NCI-H226 (cell line): ENCODE measurements around the gene TLE1.
A peak's percentile ranks its signal among the peaks of the same experiment; 100 is the strongest.
"Not testable (repeated sequence)": the region's sequence is repeated elsewhere in the genome, so short reads cannot be mapped to it uniquely, and the experiment has no call there.

ENCODE experiments used
- DNase-seq: peaks from one replicate; pipeline ENCODE4 v3.0.0-alpha.2; 2015

The TLE1 gene

DNA sequence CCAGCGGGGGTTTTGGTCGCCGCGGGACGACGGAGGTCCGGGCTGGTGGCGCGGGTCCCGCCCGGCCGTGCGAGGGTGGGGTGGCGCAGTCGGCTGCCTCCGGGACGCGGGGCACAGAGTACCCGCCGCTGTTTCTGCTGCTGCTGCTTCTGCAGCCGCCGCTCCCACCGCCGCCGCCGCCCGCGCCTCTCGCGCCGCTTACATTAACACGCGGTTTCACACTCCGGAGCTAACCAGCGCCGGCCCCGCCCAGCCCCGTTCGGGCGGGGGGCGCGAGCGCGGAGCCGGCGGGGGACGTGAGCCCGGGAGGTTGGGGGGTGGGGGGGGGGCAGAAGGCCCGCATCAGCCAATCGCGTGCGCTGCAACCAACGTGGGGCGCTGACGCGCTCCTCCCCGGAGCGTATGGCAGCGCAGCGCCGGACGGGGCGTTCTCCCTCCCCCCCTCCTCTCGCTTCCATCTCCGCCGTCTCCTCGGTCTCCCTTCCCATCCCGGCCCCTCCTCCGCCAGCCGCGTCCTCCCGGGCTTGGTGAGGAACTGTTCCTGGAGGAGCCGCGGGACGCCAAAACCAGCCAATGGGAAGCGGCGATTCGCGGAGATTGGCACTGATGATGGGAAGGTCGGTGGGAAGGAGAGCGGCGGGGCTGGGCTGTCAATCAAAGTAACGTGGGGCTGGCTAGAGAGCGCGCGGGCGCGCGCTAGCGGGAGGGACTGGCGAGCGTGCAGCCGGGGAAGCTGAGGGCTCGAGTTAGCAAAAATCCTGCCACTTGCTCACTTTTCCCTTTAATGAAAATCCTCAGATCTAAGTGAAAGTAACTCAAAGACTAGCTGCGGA, at the start of gene TLE1:
Gene TLE1 (minus strand): TSS at position 205 of the 833 bp plus-strand sequence. CDS start 1,307 bp downstream, outside the sequence.
- DNase-seq = peak; percentile 100

DNA sequence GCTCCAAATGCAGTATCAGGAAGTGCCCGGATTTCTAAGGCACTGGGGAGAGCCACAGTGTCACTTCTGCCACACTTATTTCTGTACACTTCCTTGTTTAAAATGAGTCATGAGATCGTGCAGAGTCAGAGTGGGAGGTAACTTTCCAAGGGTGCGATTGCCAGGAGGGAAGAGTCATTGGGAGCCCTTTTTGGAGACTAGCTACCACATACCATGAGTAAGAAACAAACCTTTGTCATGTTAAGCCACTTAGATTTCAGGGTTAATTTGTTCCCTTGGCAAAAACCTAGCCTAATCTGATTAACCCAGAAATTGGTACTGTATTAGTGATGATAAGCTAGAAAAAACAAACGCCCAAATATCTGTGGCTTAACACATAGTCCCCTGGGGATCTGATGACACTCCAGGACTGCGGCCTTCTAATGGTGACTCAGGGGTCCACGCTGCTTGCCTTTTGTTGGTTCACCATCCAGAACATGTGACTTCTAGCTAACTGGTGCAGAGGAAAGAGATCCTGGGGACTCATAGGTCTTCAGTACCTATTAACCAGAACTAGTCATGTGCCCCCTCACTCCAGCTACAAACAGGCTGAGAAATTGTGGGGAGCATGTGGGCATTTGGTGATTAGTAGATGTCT, 48.6 kb upstream of the TLE1 start:
- peak; percentile 49 for DNase-seq

DNA sequence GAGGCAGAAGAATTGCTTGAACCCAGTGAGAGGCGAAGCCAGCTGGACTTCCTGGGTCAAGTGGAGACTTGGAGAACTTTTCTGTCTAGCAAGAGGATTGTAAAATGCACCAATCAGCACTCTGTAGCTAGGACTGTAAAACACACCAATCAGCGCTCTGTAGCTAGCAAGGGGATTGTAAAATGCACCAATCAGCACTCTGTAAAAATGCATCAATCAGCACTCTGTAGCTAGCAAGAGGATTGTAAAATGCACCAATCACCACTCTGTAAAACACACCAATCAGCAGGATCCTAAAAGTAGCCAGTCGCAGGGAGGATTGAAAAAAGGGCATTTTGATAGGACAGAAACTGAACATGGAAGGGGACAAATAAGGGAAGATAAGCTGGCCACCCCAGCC, 41.2 kb upstream of the TLE1 start:
- DNase-seq = not testable (repeated sequence)

DNA sequence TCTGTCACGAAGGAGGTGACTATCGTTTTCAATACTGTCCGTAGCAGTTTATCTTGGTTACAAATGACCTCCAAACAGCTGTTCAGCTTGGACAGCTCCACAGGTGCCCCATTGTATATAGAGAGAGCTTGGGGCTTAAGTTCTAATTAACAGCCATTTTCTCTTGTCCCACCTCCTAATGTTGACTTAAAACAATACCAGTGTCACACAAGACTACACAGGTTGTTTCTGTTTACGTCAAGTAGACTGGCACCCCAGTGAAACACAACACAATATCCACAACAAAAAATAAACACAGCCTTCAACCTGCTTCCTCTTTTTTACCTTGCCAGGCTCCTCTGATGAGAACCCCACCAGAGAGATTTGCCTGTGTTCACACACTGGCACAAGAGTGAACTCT, 39.8 kb upstream of the TLE1 start:
- DNase-seq = no peak

DNA sequence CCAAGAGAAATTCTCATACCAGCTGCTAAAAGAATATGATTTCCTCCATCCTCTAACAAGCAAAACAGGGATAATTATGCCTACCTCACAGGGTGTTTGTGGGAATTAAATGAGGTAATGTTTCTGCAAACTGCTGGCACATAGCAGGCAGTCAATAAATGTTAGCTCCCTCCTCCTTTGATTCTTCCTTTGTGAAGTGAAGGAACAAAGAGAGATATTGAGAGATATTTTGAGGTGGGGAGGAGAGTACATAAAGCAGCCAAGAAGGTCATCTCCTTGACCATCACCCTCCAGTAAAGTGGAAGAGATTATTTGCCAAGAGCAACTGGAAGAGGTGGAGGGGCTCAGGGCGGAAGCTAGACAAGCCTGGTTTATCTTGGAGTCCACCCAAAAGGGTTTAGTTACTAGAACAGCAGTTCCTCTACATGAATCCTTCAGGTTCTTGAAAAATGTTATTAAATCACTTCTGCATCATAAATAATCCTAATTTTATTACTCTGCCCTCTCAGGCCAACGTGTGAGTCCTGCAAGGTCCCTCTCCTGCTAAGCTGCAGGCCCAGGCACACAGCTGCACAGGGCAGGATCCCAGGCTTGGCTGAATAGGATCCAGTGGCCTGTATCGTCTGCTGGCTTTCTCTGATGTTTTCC, 35.0 kb upstream of the TLE1 start:
- no peak for DNase-seq

GRCh38 chr9:81722277-81722676, 32.9 kb upstream of the TLE1 start:
- DNase-seq = no peak

GRCh38 chr9:81720450-81721086, 31.2 kb upstream of the TLE1 start:
- DNase-seq = no peak

- no peak for DNase-seq
Measured at GRCh38 chr9:81719972-81720371, 30.6 kb upstream of the TLE1 start.

DNA sequence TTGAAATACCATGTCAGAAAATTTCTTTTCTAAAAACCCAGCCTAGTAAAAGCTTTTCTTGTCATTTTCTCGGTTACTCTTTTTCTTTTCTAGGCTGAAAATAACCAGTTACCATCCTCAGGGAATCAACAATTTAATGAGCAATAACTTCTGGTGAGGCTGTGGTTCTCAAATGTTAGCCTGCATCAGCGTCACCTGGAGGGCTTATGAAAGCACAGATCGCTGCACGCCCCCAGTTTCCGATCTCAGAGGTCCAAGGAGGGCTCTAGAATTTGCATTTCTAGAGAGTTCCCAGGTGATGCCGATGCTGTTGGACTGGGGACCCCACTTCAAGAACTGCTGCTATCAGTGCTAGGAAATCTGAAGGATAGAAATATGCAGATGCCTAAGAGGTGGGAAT, 28.9 kb upstream of the TLE1 start:
- no peak for DNase-seq

- no peak for DNase-seq
Measured at GRCh38 chr9:81717747-81718077, 28.4 kb upstream of the TLE1 start.

DNA sequence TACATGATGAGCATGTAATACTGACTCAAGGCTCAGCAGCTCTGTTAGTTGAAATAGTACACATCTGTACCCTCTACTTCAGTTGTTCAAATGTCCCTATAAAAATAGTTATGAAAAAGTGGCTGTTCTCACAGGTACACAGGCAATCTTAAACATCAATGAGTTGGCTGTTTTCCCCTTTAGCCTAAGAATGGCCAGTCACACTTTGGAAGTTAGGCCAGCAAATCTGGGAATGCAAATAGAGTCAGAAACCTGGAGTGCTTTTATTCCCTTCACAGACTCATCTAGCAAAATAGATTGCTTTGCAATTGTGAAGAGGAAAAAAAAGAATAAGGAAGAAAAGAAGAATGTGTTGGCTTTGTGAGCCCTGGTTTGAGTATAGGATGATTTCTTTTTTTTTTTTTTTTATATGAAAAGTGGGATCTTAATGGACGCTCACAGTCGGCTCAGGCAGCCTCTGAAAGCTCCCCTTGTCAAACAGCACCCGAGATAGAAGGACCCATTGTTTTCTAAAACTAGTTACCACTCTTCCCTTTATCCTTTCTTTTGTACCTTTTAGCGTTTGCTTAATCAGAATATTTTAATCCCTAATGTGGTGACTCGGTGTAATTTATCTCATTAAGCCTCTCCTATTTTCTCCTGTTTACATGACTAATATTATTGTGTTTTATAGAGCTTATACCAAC, 27.9 kb upstream of the TLE1 start:
- DNase-seq = no peak

GRCh38 chr9:81716409-81716808, 27.1 kb upstream of the TLE1 start:
- DNase-seq = peak; percentile 58

- DNase-seq = no peak
Measured at GRCh38 chr9:81705578-81705977, 16.2 kb upstream of the TLE1 start.

GRCh38 chr9:81694541-81694940, 5.2 kb upstream of the TLE1 start:
- no peak for DNase-seq

GRCh38 chr9:81693671-81694378, 4.5 kb upstream of the TLE1 start:
- no peak for DNase-seq

- DNase-seq = no peak
Measured at GRCh38 chr9:81690251-81690851, 1.0 kb upstream of the TLE1 start.

DNA sequence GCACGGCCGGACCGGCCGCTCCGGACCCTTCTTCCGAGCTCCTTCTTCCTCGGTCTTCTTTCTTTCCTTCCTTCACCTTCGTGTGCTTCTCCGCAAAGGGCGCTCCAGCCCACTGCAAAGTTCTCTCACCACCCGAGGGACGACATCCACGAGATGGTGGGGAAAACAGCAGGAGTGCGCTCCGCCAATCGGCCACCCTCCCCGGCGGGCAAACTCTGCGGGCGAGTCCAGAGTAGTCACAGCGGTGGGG, 329 bp downstream of the TLE1 start:
- not testable (repeated sequence) for DNase-seq

GRCh38 chr9:81688262-81689092, 870 bp downstream of the TLE1 start:
- DNase-seq = peak; percentile 26

GRCh38 chr9:81687521-81688261, 1.7 kb downstream of the TLE1 start:
- DNase-seq = no peak
